GM12878 (cell line): ENCODE results near the gene RICTOR. TPM values are rescaled to one million over a fixed set of nuclear protein-coding genes. Genes with fewer than 3 reads are reported as not detected.

Experiments
- ATAC-seq: fragments of 200-7000 bp; cut with Tn5 transposase; 3 replicates; pipeline ENCODE4 v1.9.1; 2020; ENCODE audit warnings: mild to moderate bottlenecking, moderate library complexity
- BruUV-seq: library from RNA; stranded (reverse); fragments of 400-500 nt; replicated peaks from 2 replicates; lab custom pipeline; 2021; lab: Mats Ljungman, UMichigan
- CTCF ChIA-PET: fragments of 300-600 bp; sonication (Branson Sonifier 250); formaldehyde crosslinking; extraction: SDS; loops from one replicate; lab custom pipeline; 2021; ENCODE audit warnings: inconsistent platforms; lab: Yijun Ruan, JAX
- POLR2A ChIA-PET: fragments of 350-600 bp; formaldehyde crosslinking; extraction: SDS; loops from one replicate; lab custom pipeline; 2021; ENCODE audit warnings: inconsistent platforms; lab: Charles Lee
- RAD21 ChIA-PET: fragments of 300-600 bp; sonication (Branson Sonifier 250); formaldehyde crosslinking; loops from one replicate; lab custom pipeline; 2023; ENCODE audit warnings: antibody characterized with exemption; ENCODE audit not compliant: unreplicated experiment; lab: Charles Lee
- SMC1A ChIA-PET: fragments of 300-600 bp; sonication (Branson Sonifier 250); formaldehyde crosslinking; loops from one replicate; lab custom pipeline; 2023; ENCODE audit not compliant: unreplicated experiment, uncharacterized antibody; lab: Charles Lee
- DNase-seq: peaks from one replicate; pipeline ENCODE4 v3.0.0-alpha.2; 2011; ENCODE audit warnings: low read depth, low spot score
- FAIRE-seq: peaks from 3 replicates; lab custom pipeline; 2011; peaks lifted over from hg19 to GRCh38; lab: Jason Lieb, UNC
- H2AFZ ChIP-seq: 2 replicates; pipeline ENCODE4 v1.6.0; 2011; ENCODE audit warnings: low read depth, low read length, control low read depth; ENCODE audit not compliant: control insufficient read depth
- H3K27ac ChIP-seq: 2 replicates; pipeline ENCODE4 v1.5.1; 2011; ENCODE audit warnings: control low read depth; ENCODE audit not compliant: control insufficient read depth, insufficient read depth
- H3K27me3 ChIP-seq, 2 experiments: replicated peaks in 1 of 2; 2 replicates each; pipeline versions ENCODE4 v1.6.0 to v1.6.1; 2011; ENCODE audit warnings: low read length in 1 of 2; ENCODE audit not compliant: control insufficient read depth in 2 of 2, insufficient read depth in 2 of 2
- H3K36me3 ChIP-seq, 2 experiments: 2 replicates each; pipeline ENCODE4 v1.5.1; 2011; ENCODE audit warnings: low read length in 1 of 2; ENCODE audit not compliant: control insufficient read depth in 2 of 2, insufficient read depth in 2 of 2
- H3K4me1 ChIP-seq: 2 replicates; pipeline ENCODE4 v1.6.1; 2011; ENCODE audit warnings: mild to moderate bottlenecking, low read length, moderate library complexity, mixed read lengths; ENCODE audit not compliant: control insufficient read depth, insufficient read depth
- H3K4me2 ChIP-seq: 2 replicates; pipeline ENCODE4 v1.6.0; 2011; ENCODE audit warnings: control low read depth; ENCODE audit not compliant: control insufficient read depth, insufficient read depth
- H3K4me3 ChIP-seq: fragments of 200-600 bp; sonication (generic); 2 replicates; pipeline ENCODE4 v1.5.1; 2016
- H3K79me2 ChIP-seq: 2 replicates; pipeline ENCODE4 v1.6.0; 2011; ENCODE audit warnings: low read length; ENCODE audit not compliant: control insufficient read depth, insufficient read depth
- H3K9ac ChIP-seq: 2 replicates; pipeline ENCODE4 v1.8.0; 2011; ENCODE audit warnings: low read length, control low read depth, mixed read lengths; ENCODE audit not compliant: control insufficient read depth, insufficient read depth
- H3K9me3 ChIP-seq: replicated peaks from 3 replicates; pipeline ENCODE4 v1.5.1; 2011; ENCODE audit warnings: mild to moderate bottlenecking, low read length; ENCODE audit not compliant: control insufficient read depth, insufficient read depth
- H4K20me1 ChIP-seq: 2 replicates; pipeline ENCODE4 v1.6.0; 2011; ENCODE audit not compliant: control insufficient read depth, insufficient read depth
- BACH1 ChIP-seq: fragments of 450-650 bp; IDR thresholded peaks from 2 replicates; pipeline ENCODE4 v1.6.1; 2017; ENCODE audit warnings: mild to moderate bottlenecking, borderline replicate concordance
- CBFB ChIP-seq: IDR thresholded peaks from 2 replicates; pipeline ENCODE4 v1.6.1; 2016; ENCODE audit warnings: antibody characterized with exemption, low read depth
- CHD4 ChIP-seq: fragments of 200-600 bp; sonication (generic); IDR thresholded peaks from 2 replicates; pipeline ENCODE4 v1.6.1; 2016; ENCODE audit warnings: mild to moderate bottlenecking
- ESRRA ChIP-seq: IDR thresholded peaks from 2 replicates; pipeline ENCODE4 v1.6.1; 2012; ENCODE audit warnings: mild to moderate bottlenecking, low read length, improper control_type of control experiment
- FOXK2 ChIP-seq: fragments of 450-650 bp; IDR thresholded peaks from 2 replicates; pipeline ENCODE4 v1.6.1; 2017; ENCODE audit warnings: mild to moderate bottlenecking, moderate library complexity
- MYB ChIP-seq: fragments of 150-350 bp; IDR thresholded peaks from 2 replicates; pipeline ENCODE4 v1.6.1; 2014; ENCODE audit warnings: mild to moderate bottlenecking, low read depth, low read length, borderline replicate concordance
- NR2C2 ChIP-seq: IDR thresholded peaks from 2 replicates; pipeline ENCODE4 v1.6.1; 2011; ENCODE audit warnings: borderline replicate concordance, low read depth; ENCODE audit not compliant: control insufficient read depth, insufficient read length
- RELA ChIP-seq: fragments of 450-650 bp; IDR thresholded peaks from 2 replicates; pipeline ENCODE4 v1.8.0; 2014; ENCODE audit warnings: borderline replicate concordance; ENCODE audit not compliant: partially characterized antibody
- SPI1 ChIP-seq: IDR thresholded peaks from 2 replicates; pipeline ENCODE4 v1.6.1; 2011; ENCODE audit warnings: low read depth, mild to moderate bottlenecking, low read length, moderate library complexity, borderline replicate concordance; ENCODE audit not compliant: insufficient read depth
- SUZ12 ChIP-seq: fragments of 200-600 bp; sonication (generic); IDR thresholded peaks from one replicate; pipeline ENCODE4 v1.6.1; 2018; ENCODE audit warnings: antibody characterized with exemption, mild to moderate bottlenecking; ENCODE audit not compliant: unreplicated experiment
- TCF3 ChIP-seq: IDR thresholded peaks from 2 replicates; pipeline ENCODE4 v1.6.1; 2012; ENCODE audit warnings: low read depth, mild to moderate bottlenecking, low read length, borderline replicate concordance; ENCODE audit not compliant: insufficient read depth
- YY1 ChIP-seq: IDR thresholded peaks from 2 replicates; pipeline ENCODE4 v1.6.1; 2011; ENCODE audit warnings: low read depth, mild to moderate bottlenecking, low read length
- WGBS: methylation state at CpG from one replicate; pipeline ENCODE4 v1.1.6; 2016; ENCODE audit warnings: low lambda C conversion rate; ENCODE audit not compliant: insufficient replicate concordance, insufficient coverage; ENCODE audit errors: missing lambda C conversion rate; 5-methylcytosine and 5-hydroxymethylcytosine counted together
- in situ Hi-C: fragments of 300-500 bp; cut with MboI; formaldehyde crosslinking; loops from 9 replicates; pipeline ENCODE4 v1.14.3; 2018; ENCODE audit warnings: mixed read lengths
- intact Hi-C: fragments of 100-400 bp; cut with micrococcal nuclease; formaldehyde crosslinking; loops from one replicate; pipeline ENCODE4 v1.14.2; 2022; ENCODE audit not compliant: unreplicated experiment
- polyA plus RNA-seq, 11 experiments: library from polyadenylated mRNA; depleted of rRNA in 4 of 11; unstranded in 6 of 11; stranded (reverse) in 5 of 11; fragments of >200 nt; fragmentation: Nextera tagmentation in 4 of 11; fragmentation: Illumina TruSeq in 1 of 11; extraction: Ambion mirVana in 4 of 11; extraction: Trizol in 1 of 11; gene quantifications; 1 replicate in 1 of 11; 2 replicates in 10 of 11; pipeline versions ENCODE4 v1.2.1 to v1.2.3, GENCODE V29; 2011 to 2016; ENCODE audit warnings: inconsistent platforms in 2 of 11, missing spikeins in 2 of 11, low read depth in 1 of 11
- total RNA-seq, 4 experiments: library from RNA; depleted of rRNA in 3 of 4; stranded (reverse); fragments of >200 nt in 3 of 4; fragmentation: Illumina TruSeq in 1 of 4; extraction: Trizol in 1 of 4; gene quantifications; 2 replicates each; pipeline versions ENCODE4 v1.2.1 to v1.2.3, GENCODE V29; 2013 to 2021
- TF ChIP-seq, protein P1 (sequence below): fragments of 450-650 bp; IDR thresholded peaks from 2 replicates; pipeline ENCODE4 v1.6.1; 2014; ENCODE audit warnings: mild to moderate bottlenecking
- TF ChIP-seq, protein P2 (sequence below): IDR thresholded peaks from 2 replicates; pipeline ENCODE4 v1.6.1; 2011; ENCODE audit warnings: borderline replicate concordance, low read depth, mild to moderate bottlenecking, moderate library complexity, low read length; ENCODE audit not compliant: insufficient read depth, poor library complexity, severe bottlenecking
- TF ChIP-seq, protein P3 (sequence below): fragments of 450-650 bp; conservative IDR thresholded peaks from 2 replicates; pipeline ENCODE4 v1.6.1; 2017; ENCODE audit warnings: mild to moderate bottlenecking, moderate library complexity

Gene RICTOR
- total and polyA plus RNA-seq, 10 of the 15 experiments (the other 5 are each of a cell fraction or from before 2014, with no cell fraction given), result 2.7 to 23.0 (median 6.9) TPM

DNA sequence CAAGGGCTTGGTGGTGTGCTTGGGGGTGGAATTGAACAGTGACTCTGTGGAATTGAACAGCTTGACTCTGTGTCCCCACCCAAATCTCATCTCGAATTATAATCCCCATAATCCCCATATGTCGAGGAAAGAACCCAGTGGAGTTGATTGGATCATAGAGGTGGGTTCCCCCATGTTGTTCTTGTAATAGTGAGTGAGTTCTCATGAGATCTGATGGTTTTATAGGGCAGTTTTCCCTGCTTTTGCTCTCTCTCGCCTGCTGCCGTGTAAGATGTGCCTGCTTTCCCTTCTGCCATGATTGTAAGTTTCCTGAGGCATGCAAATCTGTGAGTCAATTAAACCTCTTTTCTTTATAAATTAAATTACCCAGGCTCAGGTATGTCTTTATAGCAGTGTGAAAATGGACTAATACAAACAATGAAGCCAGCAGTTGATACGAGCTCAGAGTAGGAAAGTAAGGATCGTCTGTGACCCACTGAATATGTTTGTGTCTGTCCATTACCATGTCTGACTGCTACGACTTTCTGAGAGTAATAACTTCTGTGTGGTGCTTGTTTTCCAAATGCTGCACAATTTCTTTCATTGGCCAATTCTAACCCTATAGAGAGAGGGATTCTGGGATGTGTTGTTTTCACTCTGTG, 17.9 kb upstream of the RICTOR start:
- ChIA-PET CTCF (interaction anchor here (3.6 kb wide), 1 partner anchor 11 kb away, joined by 19 read pairs; no protein-coding TSS in a partner anchor), SMC1A (no interaction called here), RAD21 (no interaction called here), POLR2A (no interaction called here)
- 41% methylated on average over 7 of the region's 7 CpGs for WGBS
- no peak overlapping the region for H3K4me2 ChIP-seq
- H3K79me2 ChIP-seq, result no peaks in the 10 kb centered on the region
- no peak for DNase-seq
- H3K9me3 ChIP-seq, result no peaks in the 10 kb centered on the region; the same call in 2 of the 3 replicates
- peak; percentile 23 for FAIRE-seq
- no peaks in the 10 kb centered on the region for H3K27me3 ChIP-seq
- no peak for ATAC-seq
- in situ Hi-C loops (loop anchor here (25.0 kb wide), 1 partner anchor 655 kb away; no protein-coding TSS in a partner anchor), intact Hi-C loops (no loop called here)
- no peaks in the 10 kb centered on the region for H3K4me1 ChIP-seq
- no peaks in the 10 kb centered on the region for H3K36me3 ChIP-seq
- H3K9ac ChIP-seq, result no peak overlapping the region
- no peaks in the 10 kb centered on the region for H4K20me1 ChIP-seq
- H3K27ac ChIP-seq, result no peak overlapping the region
- no TSS peak for BruUV-seq
- no peak overlapping the region for H3K4me3 ChIP-seq
- H2AFZ ChIP-seq, result no peak overlapping the region
- TF ChIP-seq, protein P1, sequence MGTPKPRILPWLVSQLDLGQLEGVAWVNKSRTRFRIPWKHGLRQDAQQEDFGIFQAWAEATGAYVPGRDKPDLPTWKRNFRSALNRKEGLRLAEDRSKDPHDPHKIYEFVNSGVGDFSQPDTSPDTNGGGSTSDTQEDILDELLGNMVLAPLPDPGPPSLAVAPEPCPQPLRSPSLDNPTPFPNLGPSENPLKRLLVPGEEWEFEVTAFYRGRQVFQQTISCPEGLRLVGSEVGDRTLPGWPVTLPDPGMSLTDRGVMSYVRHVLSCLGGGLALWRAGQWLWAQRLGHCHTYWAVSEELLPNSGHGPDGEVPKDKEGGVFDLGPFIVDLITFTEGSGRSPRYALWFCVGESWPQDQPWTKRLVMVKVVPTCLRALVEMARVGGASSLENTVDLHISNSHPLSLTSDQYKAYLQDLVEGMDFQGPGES, result no peak
- TF ChIP-seq, protein P2, sequence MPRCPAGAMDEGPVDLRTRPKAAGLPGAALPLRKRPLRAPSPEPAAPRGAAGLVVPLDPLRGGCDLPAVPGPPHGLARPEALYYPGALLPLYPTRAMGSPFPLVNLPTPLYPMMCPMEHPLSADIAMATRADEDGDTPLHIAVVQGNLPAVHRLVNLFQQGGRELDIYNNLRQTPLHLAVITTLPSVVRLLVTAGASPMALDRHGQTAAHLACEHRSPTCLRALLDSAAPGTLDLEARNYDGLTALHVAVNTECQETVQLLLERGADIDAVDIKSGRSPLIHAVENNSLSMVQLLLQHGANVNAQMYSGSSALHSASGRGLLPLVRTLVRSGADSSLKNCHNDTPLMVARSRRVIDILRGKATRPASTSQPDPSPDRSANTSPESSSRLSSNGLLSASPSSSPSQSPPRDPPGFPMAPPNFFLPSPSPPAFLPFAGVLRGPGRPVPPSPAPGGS, result no peak
- TF ChIP-seq BACH1, result no peak
- no peak for TF ChIP-seq TCF3
- TF ChIP-seq CHD4, result no peak
- no peak for TF ChIP-seq RELA
- TF ChIP-seq SPI1, result no peak
- TF ChIP-seq SUZ12, result no peak
- no peak for TF ChIP-seq MYB
- TF ChIP-seq CBFB, result no peak
- no peak for TF ChIP-seq FOXK2
- TF ChIP-seq NR2C2, result no peak
- TF ChIP-seq, protein P3, sequence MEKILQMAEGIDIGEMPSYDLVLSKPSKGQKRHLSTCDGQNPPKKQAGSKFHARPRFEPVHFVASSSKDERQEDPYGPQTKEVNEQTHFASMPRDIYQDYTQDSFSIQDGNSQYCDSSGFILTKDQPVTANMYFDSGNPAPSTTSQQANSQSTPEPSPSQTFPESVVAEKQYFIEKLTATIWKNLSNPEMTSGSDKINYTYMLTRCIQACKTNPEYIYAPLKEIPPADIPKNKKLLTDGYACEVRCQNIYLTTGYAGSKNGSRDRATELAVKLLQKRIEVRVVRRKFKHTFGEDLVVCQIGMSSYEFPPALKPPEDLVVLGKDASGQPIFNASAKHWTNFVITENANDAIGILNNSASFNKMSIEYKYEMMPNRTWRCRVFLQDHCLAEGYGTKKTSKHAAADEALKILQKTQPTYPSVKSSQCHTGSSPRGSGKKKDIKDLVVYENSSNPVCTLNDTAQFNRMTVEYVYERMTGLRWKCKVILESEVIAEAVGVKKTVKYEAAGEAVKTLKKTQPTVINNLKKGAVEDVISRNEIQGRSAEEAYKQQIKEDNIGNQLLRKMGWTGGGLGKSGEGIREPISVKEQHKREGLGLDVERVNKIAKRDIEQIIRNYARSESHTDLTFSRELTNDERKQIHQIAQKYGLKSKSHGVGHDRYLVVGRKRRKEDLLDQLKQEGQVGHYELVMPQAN, result no peak
- TF ChIP-seq YY1, result no peak
- TF ChIP-seq ESRRA, result no peak
